ENCODE data around the gene RBMS3.

The RBMS3 gene

DNA sequence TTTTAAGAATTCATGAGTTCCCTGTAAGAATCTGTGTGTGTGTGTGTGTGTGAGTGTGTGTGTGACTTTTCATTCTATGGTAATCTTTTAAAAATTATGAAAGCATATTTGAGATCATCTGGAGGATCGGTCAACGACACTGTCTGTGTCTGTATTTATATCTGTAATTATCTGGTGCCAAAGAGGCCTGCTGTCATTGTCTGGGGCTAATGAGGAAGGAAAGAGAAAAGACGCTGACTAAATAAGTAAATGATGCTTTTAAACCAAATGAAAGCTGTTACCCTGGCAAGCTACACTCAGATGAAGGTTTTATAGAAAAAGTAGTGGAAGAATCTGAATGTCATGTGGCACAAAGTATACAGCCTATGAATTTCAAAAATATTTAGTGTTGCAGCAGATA lies 439.8 kb downstream of the RBMS3 start:
- DNase-seq (ENCODE audit: low spot score) = no peak

GRCh38 chr3:29721789-29722188 lies 440.9 kb downstream of the RBMS3 start:
- no peak for DNase-seq (ENCODE audit: low spot score)

GRCh38 chr3:29731050-29731449 lies 450.2 kb downstream of the RBMS3 start:
- DNase-seq (ENCODE audit: low spot score) = no peak

DNA sequence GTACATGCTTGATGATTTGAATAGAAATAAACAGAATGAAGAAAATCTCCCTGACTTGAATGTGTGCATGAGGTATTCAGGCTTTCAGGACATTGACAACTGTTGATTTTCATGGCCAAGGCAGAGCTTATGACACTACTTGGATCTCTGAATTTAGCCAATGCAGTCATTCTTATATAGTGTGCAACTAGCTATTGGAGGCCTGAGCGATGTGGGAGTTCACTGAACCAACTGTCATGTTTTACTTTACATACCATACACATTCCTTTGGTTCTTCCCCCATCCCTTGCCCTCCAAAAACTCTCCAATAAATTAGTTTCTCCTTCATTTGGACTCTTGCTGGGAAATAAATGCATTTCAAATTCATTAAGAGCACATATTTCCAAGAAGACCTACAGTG lies 460.4 kb downstream of the RBMS3 start:
- DNase-seq (ENCODE audit: low spot score) = no peak

DNA sequence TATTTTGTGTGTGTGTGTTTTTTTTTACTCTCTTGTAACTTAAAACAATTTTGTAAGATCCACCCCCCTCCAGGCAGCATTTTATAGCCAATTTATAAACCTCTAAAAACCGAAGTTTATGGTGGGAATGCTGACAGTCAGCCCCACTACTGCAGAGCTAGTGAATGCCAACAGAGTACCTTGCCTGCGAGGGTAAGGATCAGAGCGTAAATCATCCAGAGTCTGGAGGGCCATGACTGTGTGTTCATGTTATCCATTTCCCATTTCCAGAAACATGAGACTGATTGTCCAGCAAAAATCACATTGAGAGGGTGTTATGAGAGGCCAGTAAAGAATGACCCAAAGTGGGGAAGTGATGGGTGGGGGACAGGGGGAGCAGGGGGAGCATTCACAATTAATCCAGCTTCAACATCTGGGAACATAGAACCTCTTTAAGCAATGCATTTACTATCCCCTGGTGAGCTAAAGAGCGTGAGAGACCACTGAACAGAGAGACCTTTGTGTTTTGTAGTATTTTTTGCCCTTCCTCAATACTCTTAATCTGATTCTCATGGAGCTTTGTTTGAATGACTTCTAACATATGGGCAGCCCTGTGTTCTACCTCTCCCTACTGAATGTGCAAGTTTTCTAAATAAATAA lies 464.5 kb downstream of the RBMS3 start:
- no peak for DNase-seq (ENCODE audit: low spot score)

GRCh38 chr3:29746163-29746760 lies 465.4 kb downstream of the RBMS3 start:
- no peak for DNase-seq (ENCODE audit: low spot score)

DNA sequence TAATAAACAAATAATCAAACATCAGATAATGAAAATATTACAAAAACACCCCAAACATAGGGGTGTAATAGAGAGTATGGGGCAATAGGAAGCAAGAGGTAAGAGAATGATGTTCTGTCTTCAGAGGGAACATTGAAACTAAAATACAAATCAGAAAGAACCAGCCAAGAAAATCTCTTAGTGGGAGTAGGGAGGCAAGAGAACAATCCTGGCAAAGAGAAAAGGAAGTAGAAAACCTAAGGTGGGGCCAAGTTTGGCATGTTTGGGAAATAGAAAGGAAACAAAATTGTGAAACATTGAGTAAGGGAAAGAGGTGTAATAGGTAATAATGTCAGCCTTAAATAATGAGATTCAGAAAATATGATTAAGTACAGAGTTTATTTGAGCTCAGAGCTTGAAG lies 467.1 kb downstream of the RBMS3 start:
- DNase-seq (ENCODE audit: low spot score) = no peak

- no peak for DNase-seq (ENCODE audit: low spot score)
These were observed 470.9 kb downstream of the RBMS3 start for GRCh38 chr3:29751647-29752314.

DNA sequence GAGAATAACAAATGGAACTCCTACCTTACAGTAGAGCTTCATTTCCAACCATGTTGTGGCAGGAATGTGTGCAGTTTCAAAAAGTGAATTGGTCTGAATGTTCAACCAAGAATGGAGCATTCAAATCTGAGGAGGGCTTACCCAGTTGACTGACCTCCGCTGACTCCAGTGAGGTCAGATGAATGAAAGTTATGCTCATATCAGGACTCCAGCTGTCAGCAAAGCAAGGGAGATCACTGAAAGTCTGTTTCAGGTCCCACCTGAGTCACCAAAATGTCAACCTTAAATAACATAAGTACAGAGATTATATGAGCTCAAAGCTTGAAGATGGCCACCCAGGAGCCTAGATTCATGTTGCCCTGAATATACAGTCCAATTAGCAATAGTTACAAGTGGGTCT lies 473.5 kb downstream of the RBMS3 start:
- no peak for DNase-seq (ENCODE audit: low spot score)

- no peak for DNase-seq (ENCODE audit: low spot score)
These were observed 474.5 kb downstream of the RBMS3 start for GRCh38 chr3:29755416-29755815.

DNA sequence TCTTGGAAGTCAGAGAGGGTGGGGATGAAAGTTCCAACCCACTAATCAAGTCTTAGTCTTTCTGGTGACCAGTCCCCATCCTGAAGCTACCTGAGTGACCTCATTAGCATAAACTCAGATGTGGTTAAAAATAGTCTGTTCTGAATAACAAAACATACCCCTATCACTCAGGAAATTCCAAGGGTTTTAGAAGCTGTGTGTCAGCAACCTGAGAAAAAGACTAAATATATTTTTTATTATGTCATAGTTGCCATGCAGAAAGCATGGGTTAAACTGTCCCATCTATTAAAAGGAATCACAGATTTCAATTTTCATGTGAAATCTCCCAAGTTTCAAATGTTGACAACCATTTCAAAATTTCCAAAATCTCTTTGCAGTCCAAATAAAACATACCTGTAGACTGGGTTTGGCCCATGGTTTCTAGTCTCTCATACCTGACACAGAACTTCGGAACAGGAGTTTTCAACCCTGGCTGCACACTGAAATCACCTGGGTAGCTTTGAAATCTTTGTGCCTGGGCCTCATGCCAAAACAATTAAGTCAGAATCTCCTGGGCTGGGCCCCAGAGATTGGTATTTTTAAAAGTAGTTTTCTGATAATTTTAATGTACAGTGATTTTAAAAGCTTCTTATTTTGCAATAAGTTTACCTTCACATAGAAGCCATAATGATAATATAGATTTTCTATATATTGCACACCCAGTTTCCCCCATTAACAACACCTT lies 476.3 kb downstream of the RBMS3 start:
- no peak for DNase-seq (ENCODE audit: low spot score)

- no peak for DNase-seq (ENCODE audit: low spot score)
These were observed 477.2 kb downstream of the RBMS3 start for GRCh38 chr3:29758108-29758433.

DNA sequence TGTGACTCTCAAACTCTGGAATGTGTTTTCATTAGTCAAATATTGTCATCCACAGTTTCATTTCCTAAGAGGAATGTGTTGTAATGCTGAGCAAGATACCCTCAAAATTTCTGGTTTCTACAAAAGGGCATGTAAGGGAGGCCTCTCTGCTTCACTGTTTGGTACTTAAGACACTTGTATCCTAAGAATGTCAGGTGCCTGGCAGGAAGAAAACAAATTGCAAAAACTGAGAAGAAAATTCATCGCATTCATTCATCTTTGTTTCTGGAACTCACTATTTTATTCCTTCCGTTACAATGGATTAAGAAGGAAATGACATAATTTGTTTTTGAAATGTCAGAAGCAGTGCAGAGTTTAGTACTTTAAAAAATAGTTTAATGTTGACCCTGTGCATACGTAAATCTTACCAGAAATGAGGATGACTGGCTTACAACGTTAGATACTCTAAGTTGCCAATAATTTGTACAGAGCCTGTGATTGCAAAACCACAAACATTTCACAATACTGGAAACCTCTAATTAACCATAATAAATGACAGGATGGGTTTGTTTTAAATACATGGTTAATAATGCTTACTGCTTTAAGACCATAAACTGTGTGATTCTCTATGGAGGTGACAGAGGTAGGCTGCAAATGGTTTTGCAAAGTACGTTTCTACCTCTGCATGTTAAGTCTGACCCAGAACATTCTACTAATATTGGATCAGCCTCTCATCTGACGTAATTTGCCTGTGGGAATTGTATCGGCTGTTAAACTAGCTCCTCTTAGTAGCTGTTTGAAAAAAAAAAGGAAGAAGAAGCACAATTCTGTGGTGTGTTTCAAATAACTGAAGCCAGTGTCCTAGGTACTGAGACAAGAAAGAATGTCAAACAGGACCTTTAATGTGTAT lies 477.8 kb downstream of the RBMS3 start:
- no peak for DNase-seq (ENCODE audit: low spot score)

GRCh38 chr3:29759411-29760225 lies 478.7 kb downstream of the RBMS3 start:
- DNase-seq (ENCODE audit: low spot score) = peak; percentile 47

- no peak for DNase-seq (ENCODE audit: low spot score)
These were observed 479.4 kb downstream of the RBMS3 start for GRCh38 chr3:29760226-29760685.

GRCh38 chr3:29761517-29761916 lies 480.6 kb downstream of the RBMS3 start:
- no peak for DNase-seq (ENCODE audit: low spot score)

DNA sequence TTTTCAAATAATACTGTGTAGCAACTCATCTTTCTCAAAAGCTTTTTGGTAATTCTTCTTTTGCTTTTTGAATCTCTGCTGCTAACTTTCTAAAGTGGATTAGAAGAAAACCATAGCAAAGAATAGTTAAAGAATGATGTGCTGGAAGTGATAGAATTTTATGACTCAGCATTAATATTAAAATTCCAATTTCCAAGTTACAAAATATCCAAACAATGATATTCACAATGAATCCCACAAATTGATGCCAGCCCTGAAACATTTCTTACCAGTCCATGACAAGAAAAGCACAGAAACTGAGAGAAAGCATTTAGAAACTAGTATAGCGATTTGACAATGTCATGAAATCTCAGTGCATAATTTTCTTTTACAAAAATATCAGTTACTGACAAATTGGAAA lies 482.2 kb downstream of the RBMS3 start:
- no peak for DNase-seq (ENCODE audit: low spot score)

DNA sequence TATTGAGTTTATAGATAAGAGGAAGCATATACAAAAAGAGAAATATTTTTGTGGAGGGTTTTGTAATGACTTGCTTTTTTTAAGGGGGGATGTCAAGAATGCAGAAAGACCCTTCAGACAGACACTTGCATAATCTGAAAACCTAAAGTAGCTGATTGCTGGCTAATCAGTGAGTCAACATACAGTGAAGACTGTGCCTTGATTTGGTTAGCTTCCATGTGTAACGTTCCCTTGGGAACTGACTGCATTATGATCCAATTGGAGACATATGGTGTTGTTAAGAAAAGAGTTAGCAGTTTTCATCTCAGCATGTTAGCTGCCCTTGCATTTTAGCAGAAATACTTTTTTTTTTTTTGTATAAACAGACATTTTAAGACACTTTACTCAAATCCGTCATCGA lies 483.2 kb downstream of the RBMS3 start:
- DNase-seq (ENCODE audit: low spot score) = peak; percentile 93

- peak; percentile 65 for DNase-seq (ENCODE audit: low spot score)
These were observed 483.9 kb downstream of the RBMS3 start for GRCh38 chr3:29764603-29765254.

DNA sequence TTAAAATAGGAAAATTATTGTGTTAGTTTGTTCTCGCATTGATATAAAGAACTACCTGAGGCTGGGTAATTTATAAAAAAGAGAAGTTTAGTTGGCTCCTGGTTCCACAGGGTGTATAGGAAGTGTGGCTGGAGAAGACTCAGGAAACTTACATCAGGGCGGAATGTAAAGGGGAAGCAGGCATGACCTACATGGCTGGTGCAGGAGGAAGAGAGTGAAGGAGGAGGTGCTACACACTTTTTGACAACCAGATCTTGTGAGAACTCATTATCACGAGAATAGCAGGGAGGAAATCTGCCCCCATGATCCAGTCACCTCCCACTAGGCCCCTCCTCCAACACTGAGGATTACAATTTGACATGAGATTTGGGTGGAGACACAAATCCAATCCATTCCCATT lies 490.7 kb downstream of the RBMS3 start:
- DNase-seq (ENCODE audit: low spot score) = no peak
